Fibroblast of lung (primary cell): ENCODE measurements around the gene INSYN1.

Experiments
- CTCF ChIP-seq, 2 donors: IDR thresholded peaks in 1 of 2; conservative IDR thresholded peaks in 1 of 2; 1 replicate in 1 of 2; 2 replicates in 1 of 2; pipeline ENCODE4 v1.5.1; 2011 to 2012; ENCODE audit warnings: low read length in 2 of 2, control low read depth in 1 of 2, inconsistent platforms in 1 of 2, low read depth in 1 of 2, mild to moderate bottlenecking in 1 of 2
- EZH2 ChIP-seq: IDR thresholded peaks from 2 replicates; pipeline ENCODE4 v1.5.1; 2012; ENCODE audit warnings: low read length, control low read depth, mild to moderate bottlenecking; ENCODE audit errors: missing control alignments

GRCh38 chr15:73754461-73754860 is 1.3 kb upstream of the INSYN1 start:
- TF ChIP-seq CTCF (conservative IDR thresholded peaks at IDR 0.05 in 1 of 2, IDR thresholded peaks at IDR 0.05 in 1 of 2; ENCODE audit: low read depth in 1 of 2, low read length in 2 of 2) (no peak), EZH2 (no peak)
